Endothelial cell of umbilical vein (primary cell): ENCODE data around the gene TMPRSS9.

ENCODE experiments used
- CTCF ChIP-seq, 2 donors: IDR thresholded peaks; 1 replicate in 1 of 2; 2 replicates in 1 of 2; pipeline ENCODE4 v1.5.1; 2011; ENCODE audit warnings: low read length in 2 of 2, mild to moderate bottlenecking in 2 of 2, moderate library complexity in 2 of 2, control low read depth in 1 of 2, inconsistent platforms in 1 of 2, low read depth in 1 of 2; ENCODE audit not compliant: insufficient read depth in 1 of 2; ENCODE audit errors: extremely low read depth in 1 of 2
- EZH2 ChIP-seq: IDR thresholded peaks from 2 replicates; pipeline ENCODE4 v1.6.1; 2012; ENCODE audit warnings: borderline replicate concordance, low read depth, mild to moderate bottlenecking, moderate library complexity, low read length, inconsistent platforms; ENCODE audit not compliant: severe bottlenecking
- GATA2 ChIP-seq: IDR thresholded peaks from 2 replicates; pipeline ENCODE4 v1.7.0; 2011; ENCODE audit warnings: low read depth, mild to moderate bottlenecking, moderate library complexity, mixed read lengths, low read length; ENCODE audit not compliant: insufficient read length, insufficient read depth
- JUN ChIP-seq: IDR thresholded peaks from 2 replicates; pipeline ENCODE4 v1.6.1; 2011; ENCODE audit warnings: borderline replicate concordance, low read depth; ENCODE audit not compliant: insufficient read length, insufficient read depth
- MAX ChIP-seq: IDR thresholded peaks from 2 replicates; pipeline ENCODE4 v1.6.1; 2011; ENCODE audit not compliant: insufficient read depth, insufficient read length
- POLR2A ChIP-seq: IDR thresholded peaks from 2 replicates; pipeline ENCODE4 v1.6.1; 2012; ENCODE audit warnings: low read depth, mild to moderate bottlenecking, control low read depth, low read length
- POLR2AphosphoS5 ChIP-seq: IDR thresholded peaks from 2 replicates; pipeline ENCODE4 v1.6.1; 2012; ENCODE audit warnings: low read depth, mild to moderate bottlenecking, control low read depth, low read length, moderate library complexity; ENCODE audit not compliant: insufficient read depth

GRCh38 chr19:2461751-2462634 lies 101.9 kb downstream of the TMPRSS9 start:
- TF ChIP-seq EZH2 (no peak), CTCF (IDR thresholded peaks at IDR 0.05; ENCODE audit: extremely low read depth in 1 of 2, insufficient read depth in 1 of 2, low read depth in 1 of 2, low read length in 2 of 2) (peak in 1 of 2 donors; percentile 10), POLR2A (no peak), POLR2AphosphoS5 (no peak), MAX (no peak), GATA2 (no peak), JUN (no peak)
